Ovary (tissue), 9 donors: ENCODE measurements around the gene COMMD9. TPM values are rescaled to one million over a fixed set of nuclear protein-coding genes. Genes with fewer than 3 reads are reported as not detected.

Experiments used
- DNase-seq, 5 donors: peaks; one replicate each; pipeline ENCODE4 v3.0.0-alpha.2; 2019 to 2020
- H3K27ac ChIP-seq, 2 donors: fragments of 200-600 bp; one replicate each; pipeline versions ENCODE4 v1.5.1 to v1.8.0; 2019 to 2022
- H3K27me3 ChIP-seq: fragments of 200-600 bp; one replicate; pipeline ENCODE4 v1.8.0; 2022
- H3K36me3 ChIP-seq: fragments of 200-600 bp; sonication (generic); one replicate; pipeline ENCODE4 v1.5.1; 2019
- H3K4me1 ChIP-seq: one replicate; pipeline ENCODE4 v1.8.1; 2013; ENCODE audit warnings: mild to moderate bottlenecking, moderate library complexity; ENCODE audit not compliant: insufficient read depth
- H3K4me3 ChIP-seq: fragments of 200-600 bp; sonication (generic); one replicate; pipeline ENCODE4 v1.5.1; 2017
- H3K9me3 ChIP-seq, 2 donors: fragments of 200-600 bp in 1 of 2; sonication (generic) in 1 of 2; one replicate each; pipeline versions ENCODE4 v1.5.1 to v1.8.1; 2013 to 2019; ENCODE audit warnings: mild to moderate bottlenecking in 1 of 2, moderate library complexity in 1 of 2
- EP300 ChIP-seq: sonication (generic); formaldehyde crosslinking; IDR thresholded peaks from one replicate; pipeline ENCODE4 v1.6.1; 2017; ENCODE audit warnings: antibody characterized with exemption
- POLR2A ChIP-seq: fragments of 450-650 bp; IDR thresholded peaks from one replicate; pipeline ENCODE4 v1.6.1; 2017; ENCODE audit warnings: antibody characterized with exemption, mild to moderate bottlenecking, moderate library complexity
- WGBS, 3 donors: extraction: QIAGEN DNeasy Blood & Tissue Kit in 1 of 3; methylation state at CpG; one replicate each; pipeline versions ENCODE4 v1.1.5 to v1.1.7; 2013 to 2017; 5-methylcytosine and 5-hydroxymethylcytosine counted together
- intact Hi-C, 4 donors: fragments of 100-400 bp; cut with DNase I; formaldehyde crosslinking; loops; one replicate each; pipeline versions ENCODE4 v1.11.0 to v1.15.1; 2022 to 2023
- polyA plus RNA-seq, 2 donors: library from polyadenylated mRNA; stranded (reverse); fragments of 200-250 nt in 1 of 2; fragments of 350-450 nt in 1 of 2; fragmentation: Illumina TruSeq in 1 of 2; extraction: RNeasy Lipid Tissue Mini Kit (QIAGEN cat#74804) in 1 of 2; gene quantifications; one replicate each; pipeline ENCODE4 v1.2.3, GENCODE V29; 2013 to 2014
- total RNA-seq, 7 donors: library from RNA; depleted of rRNA in 2 of 7; stranded (reverse); fragments of >200 nt in 2 of 7; fragmentation: NEBNext Ultra II Directional in 3 of 7; extraction: Animal tissue kit (Norgen Biotek cat#: 25700) in 3 of 7; gene quantifications; one replicate each; pipeline versions ENCODE4 v1.1.0 to v1.2.4, GENCODE V29; 2016 to 2023
- TF ChIP-seq, protein P1 (sequence below), 3 donors: fragments of 450-650 bp in 2 of 3; fragments of 200-600 bp in 1 of 3; IDR thresholded peaks; one replicate each; pipeline versions ENCODE4 v1.5.1 to v1.8.0; 2016 to 2022; ENCODE audit warnings: antibody characterized with exemption in 3 of 3, mild to moderate bottlenecking in 1 of 3
- donor health status: DM: no; HTN: no; CAD: no; lungs with moderate emphysema.
- donor health status: DM: no; HTN: no; CAD: no.
- donor health status: Bipolar disorder and iron deficiency.
- donor health status: DM: yes; HTN: yes; CAD: no.
- donor health status: DM: no; HTN: no; CAD: no.
- donor health status: DM: yes; HTN: yes; CAD: no.

COMMD9 gene
- total and polyA plus RNA-seq, 9 donors, result 18.4 to 51.5 (median 33.0) TPM

DNA sequence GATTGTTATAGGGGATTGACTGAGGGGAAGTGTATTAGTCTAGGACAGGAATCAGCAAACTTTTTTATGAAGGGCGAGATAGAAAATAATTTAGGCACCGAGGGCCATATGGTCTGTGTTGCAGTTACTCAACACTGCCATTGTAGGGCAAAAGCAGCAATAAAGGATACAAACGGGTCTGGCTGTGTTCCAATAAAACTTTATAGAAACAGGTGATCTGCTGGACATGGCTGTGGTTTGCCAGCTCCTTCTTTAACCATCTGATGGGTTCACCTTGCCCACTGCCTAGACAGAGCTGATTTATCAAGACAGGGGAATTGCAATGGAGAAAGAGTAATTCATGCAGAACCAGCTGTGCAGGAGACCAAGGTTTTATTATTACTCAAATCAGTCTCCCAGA is 26.8 kb upstream of the COMMD9 start:
- 79 to 91% (median 84%) methylated on average over 3 of the region's 3 CpGs for WGBS, 3 donors
- Histone ChIP-seq H3K4me3 (no peak overlapping the region), H3K9me3 (no peaks in the 10 kb centered on the region), H3K27me3 (no peaks in the 10 kb centered on the region), H3K36me3 (no peaks in the 10 kb centered on the region), H3K27ac (no peak overlapping the region), H3K4me1 (peaks cover 12% of the 10 kb centered on the region)
- no peak for DNase-seq
- TF ChIP-seq POLR2A, result no peak
- TF ChIP-seq, protein P1, sequence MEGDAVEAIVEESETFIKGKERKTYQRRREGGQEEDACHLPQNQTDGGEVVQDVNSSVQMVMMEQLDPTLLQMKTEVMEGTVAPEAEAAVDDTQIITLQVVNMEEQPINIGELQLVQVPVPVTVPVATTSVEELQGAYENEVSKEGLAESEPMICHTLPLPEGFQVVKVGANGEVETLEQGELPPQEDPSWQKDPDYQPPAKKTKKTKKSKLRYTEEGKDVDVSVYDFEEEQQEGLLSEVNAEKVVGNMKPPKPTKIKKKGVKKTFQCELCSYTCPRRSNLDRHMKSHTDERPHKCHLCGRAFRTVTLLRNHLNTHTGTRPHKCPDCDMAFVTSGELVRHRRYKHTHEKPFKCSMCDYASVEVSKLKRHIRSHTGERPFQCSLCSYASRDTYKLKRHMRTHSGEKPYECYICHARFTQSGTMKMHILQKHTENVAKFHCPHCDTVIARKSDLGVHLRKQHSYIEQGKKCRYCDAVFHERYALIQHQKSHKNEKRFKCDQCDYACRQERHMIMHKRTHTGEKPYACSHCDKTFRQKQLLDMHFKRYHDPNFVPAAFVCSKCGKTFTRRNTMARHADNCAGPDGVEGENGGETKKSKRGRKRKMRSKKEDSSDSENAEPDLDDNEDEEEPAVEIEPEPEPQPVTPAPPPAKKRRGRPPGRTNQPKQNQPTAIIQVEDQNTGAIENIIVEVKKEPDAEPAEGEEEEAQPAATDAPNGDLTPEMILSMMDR (IDR thresholded peaks at IDR 0.05), result no peak
- TF ChIP-seq EP300, result no peak
- intact Hi-C loops, result no loop called here

DNA sequence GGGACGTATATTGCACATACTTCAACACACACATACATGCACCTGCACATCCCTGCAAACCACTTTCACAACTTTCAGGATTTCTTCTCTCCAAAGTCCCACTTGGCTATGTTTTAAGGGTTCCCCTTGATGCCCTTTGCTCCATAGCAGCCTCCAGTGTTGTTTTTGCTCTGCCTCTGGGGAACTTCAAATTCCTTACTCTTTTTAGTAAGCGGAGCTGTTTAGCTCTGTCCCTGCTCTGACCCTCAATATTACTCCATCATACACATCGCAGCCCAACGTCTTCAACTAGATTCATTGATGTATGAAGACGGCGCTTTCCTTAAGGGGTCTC is 25.2 kb upstream of the COMMD9 start:
- Histone ChIP-seq H3K27ac (no peak overlapping the region), H3K4me1 (peaks cover 12% of the 10 kb centered on the region), H3K4me3 (no peak overlapping the region), H3K36me3 (no peaks in the 10 kb centered on the region), H3K9me3 (no peaks in the 10 kb centered on the region), H3K27me3 (no peaks in the 10 kb centered on the region)
- intact Hi-C loops, result no loop called here
- DNase-seq, result no peak
- WGBS, 3 donors, result 61 to 63% (median 63%) methylated on average over 6 of the region's 6 CpGs
- no peak for TF ChIP-seq POLR2A
- TF ChIP-seq EP300, result no peak
- TF ChIP-seq, protein P1 (IDR thresholded peaks at IDR 0.05), result no peak

DNA sequence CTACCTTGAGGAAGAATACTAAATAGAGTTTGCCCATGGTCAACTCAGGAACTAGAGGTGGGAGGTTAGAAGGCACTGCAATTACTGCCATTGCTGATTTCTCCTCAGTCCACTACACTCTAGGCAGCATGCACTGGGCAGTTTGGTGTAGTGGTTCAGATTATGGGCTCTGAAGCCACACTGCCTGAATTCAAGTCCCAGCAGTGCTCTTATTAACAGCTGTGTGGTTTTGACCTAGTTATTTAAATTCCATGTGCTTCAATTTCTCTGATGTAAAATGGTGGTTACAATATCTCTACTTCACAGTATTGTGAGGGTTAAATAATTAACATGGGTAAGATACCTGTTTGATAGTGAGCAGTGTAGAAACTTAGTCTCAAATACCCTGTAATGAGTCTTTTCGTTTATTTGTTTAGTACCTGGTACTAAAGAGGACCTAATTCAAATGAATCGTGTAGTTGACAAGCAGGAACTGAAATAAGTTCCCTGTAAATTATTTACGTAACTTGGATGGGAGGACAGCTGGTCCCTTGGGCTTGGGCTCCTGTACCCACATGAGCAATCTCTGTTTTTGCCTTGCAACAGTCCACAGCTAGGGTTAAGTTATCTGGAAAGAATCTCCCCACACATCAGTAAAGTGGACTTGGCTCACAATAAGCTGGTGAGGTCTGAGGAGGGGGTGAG is 24.7 kb upstream of the COMMD9 start:
- H3K4me1 ChIP-seq, result peaks cover 12% of the 10 kb centered on the region
- DNase-seq, result no peak
- no peaks in the 10 kb centered on the region for H3K9me3 ChIP-seq
- intact Hi-C loops, result no loop called here
- no peak overlapping the region for H3K4me3 ChIP-seq
- TF ChIP-seq POLR2A, result no peak
- TF ChIP-seq EP300, result no peak
- TF ChIP-seq, protein P1 (IDR thresholded peaks at IDR 0.05), result no peak
- no peaks in the 10 kb centered on the region for H3K27me3 ChIP-seq
- 72 to 78% (median 77%) methylated on average over 3 of the region's 3 CpGs for WGBS, 3 donors
- H3K27ac ChIP-seq, result no peak overlapping the region
- H3K36me3 ChIP-seq, result no peaks in the 10 kb centered on the region

DNA sequence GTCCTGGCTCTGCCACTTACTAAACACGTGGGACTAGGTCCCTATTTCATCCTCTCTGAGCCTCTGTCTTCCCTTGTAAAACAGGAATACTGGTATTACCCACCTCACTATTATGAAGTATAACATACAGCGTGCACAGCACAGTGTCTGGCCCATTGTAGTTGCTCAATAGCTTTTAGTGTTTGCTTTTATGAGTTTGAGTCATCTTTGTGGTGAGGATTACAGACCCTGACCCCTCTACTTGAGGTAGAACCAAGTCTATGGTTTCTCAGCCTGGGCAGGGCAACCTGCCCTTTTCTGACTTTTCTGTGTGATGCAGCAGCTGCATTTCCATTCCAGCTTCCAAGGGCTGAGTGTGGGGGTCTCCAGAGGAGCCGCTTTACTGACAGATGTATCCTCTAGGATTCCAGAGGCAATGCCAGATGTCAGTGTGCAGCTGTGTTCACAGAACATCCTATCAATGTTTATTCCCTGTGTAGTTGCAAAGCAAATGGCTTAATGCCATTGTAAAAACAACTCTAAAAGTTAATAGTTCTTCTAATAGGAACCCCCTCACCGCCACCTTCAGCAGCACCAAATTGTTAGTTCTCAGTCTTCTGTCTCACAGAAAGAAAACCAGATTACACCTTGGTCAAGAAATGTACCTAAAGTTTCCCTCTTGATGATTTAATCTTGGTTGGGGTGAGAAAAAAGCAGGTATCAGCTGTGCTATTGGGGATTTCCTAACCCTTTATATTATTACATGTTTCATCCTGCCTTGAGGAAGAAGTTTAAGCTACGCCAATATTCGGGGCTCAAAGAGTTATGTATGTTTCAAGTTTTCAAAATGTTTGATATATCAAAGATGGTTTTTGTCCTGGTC is 23.6 kb upstream of the COMMD9 start:
- intact Hi-C loops, result no loop called here
- H3K27me3 ChIP-seq, result no peaks in the 10 kb centered on the region
- no peaks in the 10 kb centered on the region for H3K9me3 ChIP-seq
- peak in 4 of 5 donors; percentile 38 to 67 (median 50) for DNase-seq
- no peak overlapping the region for H3K4me3 ChIP-seq
- no peak for TF ChIP-seq POLR2A
- TF ChIP-seq, protein P1 (IDR thresholded peaks at IDR 0.05), result no peak
- TF ChIP-seq EP300, result no peak
- WGBS, 3 donors, result 14 to 38% (median 29%) methylated on average over 6 of the region's 6 CpGs
- no peak overlapping the region for H3K27ac ChIP-seq
- H3K4me1 ChIP-seq, result peaks cover 12% of the 10 kb centered on the region
- no peaks in the 10 kb centered on the region for H3K36me3 ChIP-seq
